Measurements from ENCODE around the gene ACSM4.
"Not testable (repeated sequence)": the region's sequence is repeated elsewhere in the genome, so short reads cannot be mapped to it uniquely, and the experiment has no call there.

Gene ACSM4, protein sequence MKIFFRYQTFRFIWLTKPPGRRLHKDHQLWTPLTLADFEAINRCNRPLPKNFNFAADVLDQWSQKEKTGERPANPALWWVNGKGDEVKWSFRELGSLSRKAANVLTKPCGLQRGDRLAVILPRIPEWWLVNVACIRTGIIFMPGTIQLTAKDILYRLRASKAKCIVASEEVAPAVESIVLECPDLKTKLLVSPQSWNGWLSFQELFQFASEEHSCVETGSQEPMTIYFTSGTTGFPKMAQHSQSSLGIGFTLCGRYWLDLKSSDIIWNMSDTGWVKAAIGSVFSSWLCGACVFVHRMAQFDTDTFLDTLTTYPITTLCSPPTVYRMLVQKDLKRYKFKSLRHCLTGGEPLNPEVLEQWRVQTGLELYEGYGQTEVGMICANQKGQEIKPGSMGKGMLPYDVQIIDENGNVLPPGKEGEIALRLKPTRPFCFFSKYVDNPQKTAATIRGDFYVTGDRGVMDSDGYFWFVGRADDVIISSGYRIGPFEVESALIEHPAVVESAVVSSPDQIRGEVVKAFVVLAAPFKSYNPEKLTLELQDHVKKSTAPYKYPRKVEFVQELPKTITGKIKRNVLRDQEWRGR

DNA sequence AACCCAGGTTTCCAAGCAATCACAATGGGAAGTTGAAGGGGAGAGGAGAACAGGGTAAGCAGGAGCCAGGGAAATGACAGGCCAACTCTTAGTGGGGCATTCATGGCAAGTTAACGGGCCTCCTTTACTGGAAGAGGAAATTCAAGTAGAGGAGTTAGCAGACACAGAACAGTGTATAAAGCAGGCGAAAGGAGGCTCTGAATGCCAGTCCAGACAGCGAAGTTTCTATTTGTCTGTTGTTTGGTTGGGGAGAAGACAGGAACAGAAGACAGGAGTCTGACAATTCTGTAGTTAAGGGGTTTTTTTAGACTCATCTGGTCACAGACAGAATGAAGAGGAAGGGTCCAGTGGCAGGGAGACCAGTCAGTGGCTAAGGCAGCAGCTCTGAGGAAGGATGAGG is at the start of gene ACSM4:
Gene ACSM4 (plus strand): TSS at position 301 of the 400 bp plus-strand sequence. CDS start 260 bp downstream, outside the sequence.
- no peak for DNase-seq (ENCODE audit: low spot score)

DNA sequence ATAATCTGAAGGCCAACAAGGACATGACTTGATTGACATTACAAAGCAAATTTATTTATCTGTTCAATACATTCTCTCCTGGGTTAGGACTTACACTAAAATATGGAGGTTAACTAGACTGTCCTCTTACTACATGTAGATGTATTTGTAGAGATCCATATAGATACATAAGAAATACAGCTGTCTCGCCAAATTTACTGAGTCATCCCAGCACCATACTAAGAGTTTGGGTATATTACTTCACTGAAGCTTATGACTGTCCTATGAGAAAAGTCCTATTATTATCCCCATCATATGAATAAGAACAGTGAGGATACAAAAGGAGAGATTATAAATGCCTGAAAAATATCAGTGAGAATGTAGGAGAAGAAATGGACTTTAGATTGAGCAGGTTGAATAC is 44.8 kb upstream of the ACSM4 start:
- DNase-seq (ENCODE audit: low spot score), result no peak

DNA sequence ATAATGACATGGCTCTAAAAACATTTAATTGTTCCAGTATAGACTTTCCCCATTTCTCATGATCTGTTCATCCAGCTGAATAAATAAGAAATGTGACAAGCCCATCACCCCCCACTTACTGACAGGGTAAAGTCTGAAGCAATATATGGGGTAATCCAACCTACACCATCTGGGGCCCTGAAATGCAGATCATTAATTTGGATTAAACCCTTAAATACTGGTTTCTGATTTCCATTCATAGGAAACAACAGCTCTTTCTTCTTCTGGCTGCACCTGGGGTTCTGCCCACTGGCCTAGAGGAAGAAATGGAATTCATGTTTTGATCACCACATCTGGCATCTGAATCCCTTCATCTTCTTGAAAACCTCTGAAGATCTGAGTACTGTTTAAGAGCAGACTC is 39.3 kb upstream of the ACSM4 start:
- no peak for DNase-seq (ENCODE audit: low spot score)

DNA sequence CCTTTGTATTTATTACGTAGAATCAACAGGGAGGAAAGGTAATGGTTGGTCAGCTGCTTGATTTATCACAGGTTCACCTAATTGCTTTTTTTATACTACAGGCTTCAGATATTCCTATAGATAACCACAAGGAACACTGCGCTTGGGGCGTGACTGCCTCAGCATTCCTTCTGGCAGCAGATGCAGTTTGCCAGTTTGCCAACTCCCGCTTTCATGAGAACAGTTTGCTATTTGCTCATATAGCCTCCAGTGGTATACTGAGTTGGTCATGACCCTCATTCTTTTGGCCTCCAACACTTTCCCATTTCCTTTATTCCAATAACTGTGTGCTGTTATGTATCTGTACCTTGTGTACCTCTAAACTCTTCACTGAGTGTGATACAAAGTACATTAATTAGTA is 38.6 kb upstream of the ACSM4 start:
- no peak for DNase-seq (ENCODE audit: low spot score)

DNA sequence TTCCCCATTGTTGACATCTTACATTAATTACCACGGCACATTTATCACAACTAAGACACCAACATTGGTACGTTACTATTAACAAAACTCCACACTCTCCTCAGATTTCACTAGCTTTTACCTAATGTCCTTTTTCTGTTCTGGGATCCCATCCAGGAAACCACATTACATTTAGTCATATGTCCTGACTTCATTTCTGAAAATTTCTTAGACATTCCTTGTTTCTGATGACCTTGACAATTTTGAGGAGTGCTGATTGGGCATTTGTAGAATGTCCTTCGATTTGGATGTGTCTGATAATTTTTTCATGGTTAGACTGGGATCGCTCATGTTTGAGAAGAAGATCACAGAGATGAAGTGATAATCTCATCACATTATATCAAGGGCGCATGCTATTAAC is 34.6 kb upstream of the ACSM4 start:
- DNase-seq (ENCODE audit: low spot score), result no peak

DNA sequence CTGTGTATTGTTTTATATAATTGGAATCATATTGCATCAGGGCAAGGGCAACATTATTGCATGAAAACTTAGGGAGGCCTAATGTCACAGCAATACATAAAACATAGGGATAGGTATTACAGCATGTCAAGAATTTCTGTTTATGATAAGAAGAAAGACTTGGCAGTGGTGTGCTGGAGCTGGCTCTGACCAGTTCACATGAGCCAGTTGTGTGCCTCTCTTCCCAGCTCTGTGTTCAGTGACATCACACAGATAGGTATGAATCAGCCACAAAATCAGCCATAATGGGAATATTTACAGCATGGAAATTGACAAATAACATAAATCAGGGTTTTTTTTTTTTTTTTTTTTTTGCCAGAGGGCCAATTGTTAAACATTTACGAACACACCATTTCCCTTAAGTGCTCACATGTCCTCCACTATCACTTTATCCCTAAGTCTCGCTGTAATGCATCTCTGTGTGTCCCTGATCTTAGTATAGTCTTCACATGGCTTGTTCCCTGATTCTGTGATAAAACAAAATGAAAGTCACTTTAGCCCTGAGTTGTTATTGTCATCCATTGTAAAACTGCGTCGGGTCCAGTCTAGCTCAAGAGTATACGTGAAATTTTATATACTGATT is 31.9 kb upstream of the ACSM4 start:
- no peak for DNase-seq (ENCODE audit: low spot score)

DNA sequence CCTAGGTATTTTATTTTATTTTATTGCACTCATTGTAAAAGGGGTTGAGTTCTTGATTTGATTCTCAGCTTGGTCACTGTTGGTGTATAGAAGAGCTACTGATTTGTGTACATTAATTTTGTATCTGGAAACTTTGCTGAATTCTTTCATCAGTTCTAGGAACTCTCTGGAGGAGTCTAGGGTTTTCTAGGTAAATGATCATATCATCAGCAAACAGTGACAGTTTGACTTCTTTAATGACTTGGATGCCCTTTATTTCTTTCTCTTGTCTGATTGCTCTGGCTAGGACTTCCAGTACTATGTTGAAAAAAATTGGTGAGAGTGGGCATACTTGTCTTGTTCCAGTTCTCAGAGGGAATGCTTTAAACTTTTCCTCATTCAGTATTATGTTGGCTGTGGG is 28.4 kb upstream of the ACSM4 start:
- DNase-seq (ENCODE audit: low spot score), result not testable (repeated sequence)

DNA sequence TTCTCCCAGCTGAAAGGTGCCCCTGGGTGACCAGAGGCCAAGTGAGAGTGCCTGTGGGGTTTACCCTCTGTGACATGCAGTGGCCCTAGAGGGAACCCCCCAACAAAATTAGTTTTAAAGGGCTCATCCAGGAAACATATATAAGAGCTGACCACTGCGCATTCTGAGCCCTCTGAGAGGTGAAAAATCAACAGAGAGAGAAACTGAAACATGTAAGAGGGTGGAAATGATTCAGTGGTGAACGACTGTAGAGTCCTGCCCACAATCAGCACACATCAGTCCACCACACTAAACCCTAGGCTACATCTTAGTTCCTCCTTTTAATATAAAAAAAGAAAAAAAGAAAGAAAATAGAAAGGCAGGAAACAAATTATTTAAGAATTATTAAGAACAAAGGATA is 21.0 kb upstream of the ACSM4 start:
- no peak for DNase-seq (ENCODE audit: low spot score)

DNA sequence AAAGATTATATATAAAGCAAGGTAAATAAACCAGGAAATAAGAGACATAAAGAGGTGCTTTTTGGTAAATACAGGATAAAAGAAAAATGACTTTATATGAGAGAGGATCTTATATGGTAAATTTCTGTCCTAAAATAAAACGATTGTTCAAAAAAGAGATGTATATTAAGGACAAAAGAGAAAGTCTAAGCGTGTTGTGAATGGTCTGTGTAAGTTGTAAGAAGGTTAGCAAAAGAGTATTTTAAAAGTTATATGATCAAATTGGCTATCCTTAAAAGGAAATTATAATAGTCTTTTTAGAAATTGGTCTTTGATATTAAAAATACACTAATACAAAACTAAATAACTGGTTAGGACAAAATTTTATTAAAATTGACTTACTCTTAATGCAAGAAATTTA is 14.1 kb upstream of the ACSM4 start:
- no peak for DNase-seq (ENCODE audit: low spot score)

DNA sequence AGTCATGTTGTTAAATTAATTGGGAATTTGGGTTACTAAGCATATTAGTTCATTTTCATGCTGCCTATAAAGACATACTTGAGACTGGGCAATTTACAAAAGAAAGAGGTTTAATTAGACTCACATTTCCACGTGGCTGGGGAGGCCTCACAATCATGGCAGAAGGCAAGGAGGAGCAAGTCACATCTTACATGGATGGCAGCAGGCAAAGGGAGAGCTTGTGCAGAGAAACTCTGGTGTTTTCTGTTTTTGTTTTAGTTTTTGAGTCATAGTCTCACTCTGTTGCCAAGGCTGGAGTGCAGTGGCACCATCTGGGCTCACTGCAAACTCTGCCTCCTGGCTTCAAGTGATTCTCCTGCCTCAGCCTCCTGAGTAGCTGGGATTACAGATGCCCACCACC is 13.3 kb upstream of the ACSM4 start:
- not testable (repeated sequence) for DNase-seq (ENCODE audit: low spot score)

DNA sequence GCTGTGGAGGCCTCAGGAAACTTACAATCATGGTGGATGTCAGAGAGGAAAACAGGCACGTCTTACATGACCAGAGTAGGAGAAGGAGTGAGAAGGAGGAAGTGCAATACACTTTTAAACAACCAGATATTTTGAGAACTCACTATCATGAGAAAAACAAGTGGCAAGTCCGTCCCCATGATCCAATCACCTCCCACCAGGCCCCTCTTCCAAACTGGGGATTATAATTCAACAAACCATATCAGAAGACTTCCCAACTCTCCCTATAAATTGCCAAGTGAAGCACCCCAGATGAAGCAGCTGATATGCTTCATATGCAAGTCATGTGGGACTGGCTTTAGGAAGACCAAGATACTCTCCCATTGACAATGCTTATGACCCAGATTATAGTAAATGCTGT is 11.6 kb upstream of the ACSM4 start:
- no peak for DNase-seq (ENCODE audit: low spot score)

DNA sequence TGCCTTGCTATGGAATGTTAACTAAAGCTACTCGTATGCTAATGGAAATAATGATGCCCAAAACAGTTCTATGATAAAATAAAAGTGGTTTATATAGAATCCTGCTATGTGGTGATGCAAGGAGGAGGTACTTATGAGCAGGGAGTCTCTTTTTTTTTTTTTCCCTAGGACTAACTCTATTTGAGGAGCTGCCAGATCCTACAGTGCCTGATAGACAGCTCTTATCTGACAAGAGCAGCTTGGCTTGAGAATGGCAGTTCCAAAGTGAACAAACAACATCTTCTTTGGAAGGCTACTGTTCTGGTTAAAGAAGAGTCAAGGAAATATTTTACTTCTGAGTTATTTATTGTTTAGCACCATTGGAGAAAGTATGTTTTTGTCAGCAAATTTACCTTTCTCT is 10.2 kb upstream of the ACSM4 start:
- DNase-seq (ENCODE audit: low spot score), result no peak

DNA sequence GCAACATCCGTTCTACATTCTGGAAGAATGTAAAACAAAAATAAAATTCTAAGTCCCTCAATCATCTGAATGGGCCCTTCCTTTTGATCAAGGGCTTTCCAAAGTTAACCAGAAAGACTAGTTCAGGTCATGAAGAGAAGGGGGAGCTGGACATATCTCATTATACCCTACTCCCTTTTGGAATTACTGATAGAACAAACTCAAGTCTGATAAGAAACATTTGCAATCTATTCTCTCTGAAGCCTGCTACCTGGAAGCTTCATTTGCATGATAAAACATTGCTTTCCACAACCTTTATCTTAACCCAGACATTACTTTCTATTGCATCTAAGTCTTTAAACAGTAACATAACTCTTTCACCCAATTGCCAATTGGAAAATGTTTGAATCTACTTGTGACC is 8.3 kb upstream of the ACSM4 start:
- DNase-seq (ENCODE audit: low spot score), result no peak

DNA sequence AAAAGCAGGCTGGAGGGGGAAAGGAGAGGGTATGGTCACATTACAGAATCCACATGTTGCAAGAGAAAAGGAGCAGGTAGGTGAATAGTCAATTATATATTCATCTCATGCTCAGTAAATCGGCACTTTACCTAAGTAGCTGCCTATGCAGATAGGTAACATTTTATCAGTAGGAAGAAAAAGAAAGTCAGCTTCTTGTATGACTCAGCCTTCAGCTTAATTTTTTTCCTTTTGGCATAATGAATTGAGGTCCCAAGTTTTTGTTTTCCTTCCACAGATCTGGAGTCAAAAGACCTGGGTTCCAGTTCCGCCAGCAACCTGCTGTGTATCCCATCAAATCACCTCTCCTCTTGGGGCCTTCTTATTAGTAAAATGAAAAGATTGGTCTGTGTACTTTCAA is 6.0 kb upstream of the ACSM4 start:
- DNase-seq (ENCODE audit: low spot score), result no peak

DNA sequence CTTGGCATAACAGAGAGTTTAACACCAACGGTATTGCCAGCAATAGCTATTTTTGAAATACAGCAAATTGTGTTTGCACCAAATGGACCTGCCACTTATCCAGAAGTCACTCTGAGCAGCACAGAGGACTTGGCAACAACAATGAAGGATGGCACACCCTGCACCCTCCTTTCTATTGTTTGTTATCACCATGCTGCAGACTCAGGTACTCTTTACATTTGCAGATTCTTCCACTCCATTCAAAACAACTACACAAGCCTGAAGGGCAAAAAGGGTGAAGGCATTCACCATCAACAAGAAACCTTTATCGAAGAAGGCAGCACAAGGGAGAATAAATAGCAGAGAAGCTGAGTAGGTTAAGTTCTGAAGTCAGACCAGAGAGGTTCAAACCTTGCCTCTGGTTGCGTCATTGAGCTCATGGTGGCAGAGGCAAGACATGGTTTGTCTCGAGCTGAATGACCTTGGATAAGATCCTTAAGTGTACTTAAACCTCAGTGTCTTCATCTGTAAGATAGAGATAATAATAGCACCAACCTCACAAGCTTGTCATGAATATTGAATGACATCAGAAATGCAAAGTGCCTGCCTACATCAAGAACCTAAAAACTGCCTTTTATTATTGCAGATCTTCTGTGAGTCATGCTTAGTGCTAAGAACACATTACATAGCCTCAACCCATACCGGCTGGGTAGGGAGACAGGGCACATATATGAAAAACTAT is 1.4 kb upstream of the ACSM4 start:
- DNase-seq (ENCODE audit: low spot score), result no peak

DNA sequence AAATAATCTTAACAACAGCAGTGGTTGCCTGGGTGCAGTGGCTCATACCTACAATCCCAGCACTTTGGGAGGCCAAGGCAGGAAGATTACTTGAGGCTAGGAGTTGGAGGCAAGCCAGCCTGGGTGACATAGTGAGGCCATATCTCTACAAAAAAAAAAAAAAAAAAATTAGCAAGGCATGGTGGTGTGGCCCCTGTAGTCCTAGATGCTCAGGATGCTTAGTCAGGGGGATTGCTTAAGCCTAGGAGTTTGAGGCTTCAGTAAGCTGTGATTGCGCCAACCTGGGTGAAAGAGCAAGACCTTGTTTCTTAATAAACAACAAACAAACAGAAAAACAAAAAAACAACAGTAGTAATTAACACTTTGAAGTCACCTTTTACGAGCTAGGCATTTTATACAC is 642 bp upstream of the ACSM4 start:
- DNase-seq (ENCODE audit: low spot score), result no peak

DNA sequence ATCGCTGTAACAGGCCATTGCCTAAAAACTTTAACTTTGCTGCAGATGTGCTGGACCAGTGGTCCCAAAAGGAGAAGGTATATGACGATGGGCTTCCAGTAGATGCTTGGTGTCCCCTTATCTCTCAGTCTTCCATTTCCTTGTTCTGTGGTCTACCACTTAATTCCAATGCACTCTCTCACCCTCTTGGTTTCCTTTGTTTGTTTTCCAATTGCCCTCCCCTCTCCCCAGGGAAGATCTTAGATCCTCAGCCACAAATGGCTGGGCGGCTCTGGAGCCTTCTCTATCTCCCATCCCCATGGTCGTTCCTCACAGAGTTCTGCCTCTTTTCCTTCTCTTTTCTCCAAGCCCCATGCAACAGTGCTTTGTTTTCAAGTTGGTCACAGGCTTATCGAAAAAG is 584 bp downstream of the ACSM4 start:
- DNase-seq (ENCODE audit: low spot score), result no peak

DNA sequence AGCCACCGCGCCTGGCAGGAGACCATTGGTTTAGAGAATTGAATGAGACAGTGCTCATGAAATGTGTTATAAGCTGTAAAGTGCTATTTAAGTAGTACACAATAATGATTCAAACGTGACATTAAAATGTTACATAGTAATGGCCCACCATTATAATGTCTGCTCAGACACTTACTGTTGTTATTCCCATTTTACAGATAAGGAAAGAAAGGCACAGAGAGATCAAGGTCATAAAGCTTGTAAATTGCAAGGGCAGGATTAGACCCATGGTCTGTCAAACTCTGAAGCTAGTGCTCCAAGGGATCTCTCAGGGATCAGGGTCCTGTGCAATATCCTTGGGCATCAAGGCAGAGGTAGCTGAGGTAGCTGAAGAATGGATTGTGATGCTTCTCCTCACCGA is 6.2 kb downstream of the ACSM4 start:
- DNase-seq (ENCODE audit: low spot score), result no peak

DNA sequence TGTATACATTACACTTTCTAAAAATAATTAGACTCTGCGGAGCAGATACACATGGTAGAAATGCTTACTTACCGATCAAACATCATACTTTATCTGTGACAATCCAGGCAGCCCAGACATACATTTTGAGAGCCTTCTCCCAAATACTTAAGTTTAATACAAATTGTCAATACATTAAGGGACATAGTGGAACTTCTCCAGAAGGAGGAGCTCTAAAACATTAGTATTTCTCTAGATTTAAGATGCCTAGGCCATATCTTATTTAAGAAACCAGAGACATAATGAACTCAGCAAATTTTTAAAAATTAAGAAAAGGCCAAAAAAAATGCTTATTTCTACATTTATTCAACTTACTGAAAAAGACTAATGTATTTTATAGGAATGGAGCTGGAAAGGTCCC is 16.1 kb downstream of the ACSM4 start:
- DNase-seq (ENCODE audit: low spot score), result no peak

DNA sequence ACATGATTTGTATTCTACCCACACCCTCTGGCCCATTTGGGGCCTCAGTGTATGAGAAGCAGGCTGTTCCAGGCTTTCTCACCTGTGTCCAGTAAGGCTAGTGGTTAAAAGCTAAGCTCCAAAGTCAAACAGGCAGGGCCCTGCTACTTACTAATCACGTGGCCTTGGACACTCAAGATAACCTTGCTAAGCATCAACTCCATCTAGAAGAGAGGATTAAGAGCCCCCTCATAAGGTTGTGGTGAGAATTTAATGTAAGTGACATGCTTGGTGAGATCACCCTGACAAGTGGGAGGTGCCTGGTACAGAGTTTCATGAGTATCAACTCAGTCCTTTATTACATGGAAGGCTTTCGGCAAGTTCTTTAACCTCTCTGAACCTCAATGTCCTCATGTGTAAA is 17.8 kb downstream of the ACSM4 start:
- no peak for DNase-seq (ENCODE audit: low spot score)

DNA sequence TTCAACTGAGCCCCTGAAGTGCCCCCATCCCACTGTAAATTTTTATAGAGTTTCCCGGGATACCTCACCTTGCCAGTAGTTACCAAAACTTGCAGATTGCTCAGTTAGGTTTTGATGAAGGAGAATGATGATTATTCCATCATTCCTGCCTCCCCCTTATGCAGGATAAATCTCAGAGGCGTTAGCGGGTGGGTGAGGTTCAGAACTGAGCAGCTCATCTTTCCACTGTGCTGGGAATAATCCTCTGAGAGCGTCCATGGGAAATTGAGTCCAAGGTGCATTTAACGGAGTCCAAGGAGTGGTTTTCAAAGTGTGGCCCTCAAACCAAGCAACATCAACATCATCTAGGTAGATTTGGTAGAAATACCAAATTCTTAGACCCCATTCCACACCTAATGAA is 18.7 kb downstream of the ACSM4 start:
- no peak for DNase-seq (ENCODE audit: low spot score)

DNA sequence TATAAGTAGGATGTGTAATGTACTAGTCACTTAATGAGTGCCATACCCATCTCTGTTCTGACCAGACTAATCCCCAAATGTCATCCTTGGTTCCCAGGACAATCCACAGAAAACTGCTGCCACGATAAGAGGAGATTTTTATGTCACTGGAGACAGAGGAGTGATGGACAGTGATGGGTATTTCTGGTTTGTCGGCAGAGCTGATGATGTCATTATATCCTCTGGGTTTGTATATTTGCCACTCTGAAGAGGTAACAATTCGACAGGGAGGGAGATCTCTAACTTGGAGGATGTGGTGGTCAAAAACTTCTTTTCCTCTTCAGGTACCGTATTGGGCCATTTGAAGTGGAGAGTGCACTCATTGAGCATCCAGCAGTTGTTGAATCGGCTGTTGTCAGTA is 20.3 kb downstream of the ACSM4 start:
- no peak for DNase-seq (ENCODE audit: low spot score)

DNA sequence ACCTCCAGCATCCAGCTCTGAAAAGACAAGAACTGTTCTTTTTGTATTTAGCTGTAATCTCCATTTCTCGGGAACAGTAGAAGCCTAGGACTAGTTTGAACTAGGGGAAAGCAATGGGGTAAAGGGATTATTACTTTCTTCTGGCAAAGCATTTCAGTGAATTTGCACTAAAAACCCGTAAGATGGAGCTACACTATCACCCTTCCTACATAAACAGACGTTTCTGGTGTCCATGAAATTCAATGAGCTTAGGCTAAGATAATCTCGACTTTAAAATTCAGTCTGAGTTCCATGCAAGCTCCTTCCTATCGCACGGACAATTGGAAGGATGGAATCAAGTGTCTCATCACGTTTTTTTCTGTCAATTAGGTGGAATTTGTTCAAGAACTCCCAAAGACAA is 24.0 kb downstream of the ACSM4 start:
- DNase-seq (ENCODE audit: low spot score), result no peak
